D721Med (cell line): ENCODE results near the gene CHSY3.

Experiments used
- DNase-seq: peaks from one replicate; pipeline ENCODE4 v3.0.0; 2011; ENCODE audit warnings: low spot score; ENCODE audit not compliant: insufficient read length
- FAIRE-seq: peaks from 2 replicates; lab custom pipeline; 2011; peaks lifted over from hg19 to GRCh38; lab: Jason Lieb, UNC
- TF ChIP-seq, protein P1 (sequence below): IDR thresholded peaks from 2 replicates; pipeline ENCODE4 v1.5.1; 2012; ENCODE audit warnings: mild to moderate bottlenecking, control low read depth; ENCODE audit not compliant: insufficient read depth; ENCODE audit errors: missing control alignments

CHSY3 gene

DNA sequence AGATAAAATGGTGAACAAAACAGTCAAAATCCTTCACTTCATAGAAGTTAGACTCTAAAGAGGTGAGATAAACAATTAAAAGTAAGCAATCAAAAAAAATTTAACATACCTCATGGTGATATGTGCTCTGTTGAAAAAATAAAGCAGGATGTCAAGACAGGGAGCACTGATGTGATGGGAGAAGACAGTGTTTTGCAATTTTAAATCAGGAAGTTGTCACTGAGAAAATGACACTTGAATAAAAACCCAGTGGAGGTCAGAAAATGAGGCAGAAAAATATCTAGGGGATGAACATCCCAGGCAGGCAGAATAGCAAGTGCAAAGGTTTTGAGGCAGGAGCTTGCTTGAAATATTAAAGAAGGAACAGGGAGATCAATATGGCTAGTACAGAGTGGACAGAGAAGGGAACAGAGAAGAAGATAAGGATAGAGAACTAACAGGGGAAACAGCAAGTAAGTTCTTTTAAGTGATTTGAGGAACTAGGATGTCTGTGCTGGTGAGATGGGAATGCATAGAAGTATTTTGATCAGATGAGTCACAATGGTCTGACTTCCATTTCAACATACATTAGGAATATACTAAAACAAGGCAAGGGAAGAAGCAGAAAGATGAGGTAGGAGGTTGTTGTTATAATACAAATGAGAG is 130.4 kb downstream of the CHSY3 start:
- no peak for FAIRE-seq
- no peak for DNase-seq
- TF ChIP-seq, protein P1, sequence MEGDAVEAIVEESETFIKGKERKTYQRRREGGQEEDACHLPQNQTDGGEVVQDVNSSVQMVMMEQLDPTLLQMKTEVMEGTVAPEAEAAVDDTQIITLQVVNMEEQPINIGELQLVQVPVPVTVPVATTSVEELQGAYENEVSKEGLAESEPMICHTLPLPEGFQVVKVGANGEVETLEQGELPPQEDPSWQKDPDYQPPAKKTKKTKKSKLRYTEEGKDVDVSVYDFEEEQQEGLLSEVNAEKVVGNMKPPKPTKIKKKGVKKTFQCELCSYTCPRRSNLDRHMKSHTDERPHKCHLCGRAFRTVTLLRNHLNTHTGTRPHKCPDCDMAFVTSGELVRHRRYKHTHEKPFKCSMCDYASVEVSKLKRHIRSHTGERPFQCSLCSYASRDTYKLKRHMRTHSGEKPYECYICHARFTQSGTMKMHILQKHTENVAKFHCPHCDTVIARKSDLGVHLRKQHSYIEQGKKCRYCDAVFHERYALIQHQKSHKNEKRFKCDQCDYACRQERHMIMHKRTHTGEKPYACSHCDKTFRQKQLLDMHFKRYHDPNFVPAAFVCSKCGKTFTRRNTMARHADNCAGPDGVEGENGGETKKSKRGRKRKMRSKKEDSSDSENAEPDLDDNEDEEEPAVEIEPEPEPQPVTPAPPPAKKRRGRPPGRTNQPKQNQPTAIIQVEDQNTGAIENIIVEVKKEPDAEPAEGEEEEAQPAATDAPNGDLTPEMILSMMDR = no peak

DNA sequence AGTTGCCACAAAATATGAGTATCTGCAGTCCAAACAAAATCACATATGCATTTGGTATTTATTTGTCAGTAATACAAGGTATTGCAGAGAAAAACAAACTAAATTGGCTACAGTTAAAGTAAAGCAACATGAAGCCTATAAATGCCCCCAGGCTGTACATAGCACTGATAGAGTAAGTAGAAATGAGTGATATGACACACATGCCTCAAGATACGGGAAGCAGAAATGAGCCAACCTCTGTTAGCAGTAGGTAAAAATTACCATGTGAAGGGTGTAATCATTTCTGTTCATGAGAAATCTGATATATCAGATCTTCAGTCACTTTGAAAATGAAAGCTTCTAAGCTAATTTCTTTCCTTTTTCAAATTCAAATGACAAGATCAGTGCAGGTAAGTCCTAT is 131.1 kb downstream of the CHSY3 start:
- FAIRE-seq = no peak
- DNase-seq = no peak
- TF ChIP-seq, protein P1 = no peak

GRCh38 chr5:130037905-130038304 is 133.6 kb downstream of the CHSY3 start:
- FAIRE-seq (no peak), DNase-seq (no peak)
- TF ChIP-seq, protein P1 = no peak

- no peak for FAIRE-seq
Observed at GRCh38 chr5:130043834-130044233, 139.6 kb downstream of the CHSY3 start.

DNA sequence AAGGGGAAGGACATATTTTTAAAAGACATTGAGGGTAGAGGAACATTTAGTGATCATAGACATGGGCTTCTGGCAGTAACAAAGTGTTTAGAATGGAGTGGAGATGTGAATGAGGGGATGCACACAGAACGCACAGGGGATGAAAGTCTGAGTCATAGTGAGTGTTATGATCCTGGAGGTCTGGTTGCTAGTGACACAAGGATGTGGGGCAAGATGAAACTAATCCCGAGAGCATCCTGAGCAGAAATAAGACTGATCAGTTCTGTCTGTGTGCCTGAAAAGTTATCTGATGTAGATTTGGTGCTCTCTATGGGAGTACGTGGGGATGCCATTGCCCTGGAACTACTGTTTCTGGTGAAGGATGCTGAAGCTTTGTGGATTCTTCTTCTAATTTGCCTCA is 141.1 kb downstream of the CHSY3 start:
- TF ChIP-seq, protein P1 = no peak
- FAIRE-seq (no peak), DNase-seq (no peak)

More at GRCh38 chr5:130043834-130044233, 139.6 kb downstream of the CHSY3 start:
- no peak for DNase-seq
- TF ChIP-seq, protein P1 = no peak

DNA sequence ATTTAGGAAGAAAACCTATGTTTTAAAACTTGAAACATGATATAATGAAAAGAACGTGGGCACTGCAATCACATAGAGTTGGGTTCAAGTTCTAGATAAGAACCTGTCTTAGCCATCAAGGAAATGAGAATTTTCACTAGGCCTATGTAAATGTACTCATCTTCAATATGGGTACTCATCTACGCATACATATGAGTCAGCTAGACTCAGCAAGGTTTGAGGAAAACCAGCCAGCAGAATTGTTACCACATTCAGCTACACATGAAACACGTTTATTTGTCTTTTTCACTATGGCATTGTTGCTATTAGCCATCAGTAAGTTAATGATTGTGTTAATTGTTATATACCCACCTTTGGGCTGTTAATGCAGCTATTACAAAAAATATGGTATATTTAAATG is 146.3 kb downstream of the CHSY3 start:
- FAIRE-seq (no peak), DNase-seq (no peak)
- TF ChIP-seq, protein P1 = no peak

DNA sequence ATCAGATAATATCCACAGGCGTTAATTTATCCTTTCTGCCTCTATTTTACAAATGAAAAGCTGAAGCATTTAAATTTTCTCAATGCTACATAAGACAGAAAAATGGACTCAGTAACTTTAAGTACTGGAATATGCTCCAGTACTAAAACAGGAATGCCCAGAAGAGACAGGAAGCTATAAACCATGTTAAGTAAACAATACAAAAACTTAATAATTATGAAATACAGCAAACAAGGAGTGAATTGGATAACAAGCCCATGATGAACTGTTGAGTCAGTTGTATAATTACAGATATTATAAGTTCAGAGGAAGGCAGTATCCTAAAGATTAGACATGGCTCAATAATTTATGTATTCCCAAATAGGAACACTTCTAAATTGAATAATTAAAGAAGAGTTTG is 148.5 kb downstream of the CHSY3 start:
- TF ChIP-seq, protein P1 = no peak
- FAIRE-seq (no peak), DNase-seq (no peak)
